Measurements from ENCODE around the gene TLL2.

Gene TLL2

DNA sequence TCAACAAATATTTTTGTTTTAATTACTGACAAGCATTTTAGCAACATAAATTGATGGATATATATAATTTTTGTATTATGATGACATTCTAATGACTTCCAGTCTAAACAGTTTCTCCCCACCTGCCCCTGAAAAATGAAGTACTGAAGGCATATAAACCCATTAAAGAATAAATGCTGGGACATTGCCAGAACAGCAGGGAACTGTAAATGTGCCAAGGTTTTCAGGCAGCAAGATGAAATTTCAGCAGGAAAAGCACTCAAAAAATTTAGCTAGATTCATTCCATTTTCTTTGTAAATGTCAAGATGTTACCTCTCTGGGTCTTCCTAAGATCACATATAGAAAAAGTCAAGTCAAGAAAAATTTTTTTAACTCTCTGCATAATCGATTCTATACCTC is 11.0 kb upstream of the TLL2 start:
- ChIA-PET POLR2A (no interaction called here), CTCF (interaction anchor here (1.9 kb wide), 1 partner anchor 14 kb away, joined by 7 read pairs; no protein-coding TSS in a partner anchor)

GRCh38 chr10:96517284-96517683 is 3.6 kb upstream of the TLL2 start:
- TF ChIP-seq CTCF (IDR thresholded peaks at IDR 0.05; ENCODE audit: control extremely low read depth, extremely low read depth, low read depth, missing control alignments), result no peak
- ChIA-PET POLR2A (no interaction called here), CTCF (interaction anchor here (1.2 kb wide), 1 partner anchor 142 kb away, joined by 3 read pairs; no protein-coding TSS in a partner anchor)
- DNase-seq (ENCODE audit: extremely low spot score), result no peak

More for the DNA sequence above, 11.0 kb upstream of the TLL2 start:
- TF ChIP-seq CTCF (IDR thresholded peaks at IDR 0.05; ENCODE audit: control extremely low read depth, extremely low read depth, low read depth, missing control alignments), result no peak
- no peak for DNase-seq (ENCODE audit: extremely low spot score)

DNA sequence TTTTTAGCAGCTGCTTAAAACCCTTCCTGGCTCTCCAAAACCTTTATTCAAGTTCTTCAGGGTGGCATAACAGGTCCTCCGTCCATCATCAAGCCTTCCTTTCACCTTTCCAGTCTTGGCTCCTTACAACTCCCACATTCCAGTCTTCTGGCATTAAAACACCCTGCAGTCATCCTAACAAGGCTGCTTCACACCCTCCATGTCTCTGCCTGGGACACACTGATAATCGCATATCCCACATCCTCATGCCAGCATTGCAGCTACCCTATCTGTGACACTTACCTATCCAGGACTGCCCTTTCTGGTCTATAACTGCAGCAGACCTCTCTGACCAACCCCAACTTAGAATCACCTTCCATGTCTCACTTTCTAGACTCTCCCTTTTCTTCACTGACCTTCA is 2.6 kb upstream of the TLL2 start:
- no peak for DNase-seq (ENCODE audit: extremely low spot score)
- ChIA-PET POLR2A (no interaction called here), CTCF (interaction anchor here (3.7 kb wide), 1 partner anchor 145 kb away, joined by 18 read pairs; no protein-coding TSS in a partner anchor)
- no peak for TF ChIP-seq CTCF (IDR thresholded peaks at IDR 0.05; ENCODE audit: control extremely low read depth, extremely low read depth, low read depth, missing control alignments)

DNA sequence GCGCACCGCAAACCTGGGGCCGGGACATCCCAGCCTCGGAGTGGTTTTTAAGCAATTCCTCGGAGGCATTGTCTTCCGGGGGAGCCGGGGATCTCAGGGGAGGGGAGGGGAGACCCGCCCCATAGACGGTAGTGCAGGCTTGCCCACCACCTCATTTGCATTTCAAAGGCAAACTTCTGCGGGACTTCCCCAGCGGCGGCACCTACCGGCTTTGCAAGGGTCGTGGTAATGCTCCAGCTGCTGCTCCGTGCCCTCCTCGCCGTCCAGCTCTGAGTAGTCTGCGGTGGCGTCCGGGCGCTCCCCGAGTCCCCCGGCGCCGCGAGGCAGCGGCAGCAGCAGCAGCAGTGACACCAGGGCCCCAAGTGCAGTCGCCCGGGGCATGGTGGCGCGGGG is 425 bp downstream of the TLL2 start:
- no peak for DNase-seq (ENCODE audit: extremely low spot score)
- ChIA-PET CTCF (interaction anchor here (0.8 to 3.7 kb wide), 26 partner anchors 9 to 712 kb away, joined by 3 to 22 read pairs (median 5); no protein-coding TSS in a partner anchor), POLR2A (interaction anchor here (0.5 kb wide), 1 partner anchor 295 kb away, joined by 4 read pairs; no protein-coding TSS in a partner anchor)
- no peak for TF ChIP-seq CTCF (IDR thresholded peaks at IDR 0.05; ENCODE audit: control extremely low read depth, extremely low read depth, low read depth, missing control alignments)

- POLR2A ChIA-PET, result no interaction called here
- TF ChIP-seq CTCF (IDR thresholded peaks at IDR 0.05; ENCODE audit: control extremely low read depth, extremely low read depth, low read depth, missing control alignments), result no peak
- DNase-seq (ENCODE audit: extremely low spot score), result no peak
- CTCF ChIA-PET, result interaction anchor here (0.8 to 3.7 kb wide), 16 partner anchors 10 to 712 kb away, joined by 3 to 22 read pairs (median 5); no protein-coding TSS in a partner anchor
Observed at GRCh38 chr10:96512524-96513304, 1.0 kb downstream of the TLL2 start.

- ChIA-PET POLR2A (no interaction called here), CTCF (interaction anchor here (0.8 to 3.0 kb wide), 24 partner anchors 9 to 167 kb away, joined by 3 to 21 read pairs (median 4); no protein-coding TSS in a partner anchor)
- peak; percentile 61 for DNase-seq (ENCODE audit: extremely low spot score)
- TF ChIP-seq CTCF (IDR thresholded peaks at IDR 0.05; ENCODE audit: control extremely low read depth, extremely low read depth, low read depth, missing control alignments), result peak; percentile 75
Observed at GRCh38 chr10:96511044-96511945, 2.4 kb downstream of the TLL2 start.

Measured in GM10248 (cell line).